GM18526 (cell line): ENCODE data around the gene KNSTRN.

ENCODE experiments used
- POLR2A ChIP-seq: IDR thresholded peaks from 3 replicates; pipeline ENCODE4 v1.6.1; 2011; ENCODE audit not compliant: insufficient read length; ENCODE audit errors: extremely low read depth

Gene KNSTRN

GRCh38 chr15:40367686-40368611 is 14.6 kb upstream of the KNSTRN start:
- TF ChIP-seq POLR2A: no peak

DNA sequence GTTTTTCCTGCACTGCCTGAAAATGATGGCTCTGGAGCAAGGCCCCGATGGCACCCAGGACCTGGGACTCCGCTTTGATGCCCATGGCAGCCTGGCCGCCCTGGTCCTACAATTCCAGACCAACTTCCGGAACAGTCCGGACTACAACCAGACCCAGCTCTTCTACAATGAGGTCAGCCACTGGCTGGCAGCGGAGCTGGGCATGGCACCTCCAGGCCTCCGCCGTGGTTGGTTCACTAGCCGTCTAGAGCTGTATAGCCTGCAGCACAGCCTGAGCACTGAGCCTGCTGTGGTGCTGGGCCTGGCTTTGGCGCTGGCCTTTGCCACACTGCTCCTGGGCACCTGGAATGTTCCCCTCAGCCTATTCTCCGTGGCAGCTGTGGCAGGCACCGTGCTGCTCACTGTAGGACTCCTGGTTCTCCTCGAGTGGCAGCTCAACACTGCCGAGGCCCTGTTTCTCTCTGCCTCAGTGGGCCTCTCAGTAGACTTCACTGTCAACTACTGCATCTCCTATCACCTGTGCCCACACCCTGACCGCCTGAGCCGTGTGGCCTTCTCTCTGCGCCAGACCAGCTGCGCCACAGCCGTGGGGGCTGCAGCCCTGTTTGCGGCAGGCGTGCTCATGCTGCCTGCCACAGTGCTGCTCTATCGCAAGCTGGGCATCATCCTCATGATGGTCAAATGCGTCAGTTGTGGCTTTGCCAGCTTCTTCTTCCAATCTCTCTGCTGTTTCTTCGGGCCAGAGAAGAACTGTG is 13.6 kb upstream of the KNSTRN start:
- TF ChIP-seq POLR2A: no peak

DNA sequence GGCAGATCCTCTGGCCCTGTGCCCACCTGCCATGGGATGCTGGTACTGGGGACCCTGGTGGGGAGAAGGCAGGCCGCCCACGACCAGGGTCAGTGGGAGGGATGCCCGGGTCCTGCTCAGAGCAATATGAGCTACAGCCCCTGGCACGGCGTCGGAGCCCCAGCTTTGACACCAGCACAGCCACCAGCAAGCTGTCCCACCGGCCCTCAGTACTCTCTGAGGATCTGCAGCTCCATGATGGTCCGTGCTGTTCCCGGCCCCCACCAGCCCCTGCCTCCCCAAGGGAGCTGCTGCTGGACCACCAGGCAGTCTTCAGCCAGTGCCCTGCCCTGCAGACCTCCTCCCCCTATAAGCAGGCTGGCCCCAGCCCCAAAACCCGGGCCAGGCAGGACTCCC is 13.0 kb upstream of the KNSTRN start:
- TF ChIP-seq POLR2A: no peak

- TF ChIP-seq POLR2A: no peak
These were observed 12.6 kb upstream of the KNSTRN start for GRCh38 chr15:40369971-40370370.

- TF ChIP-seq POLR2A: no peak
These were observed 9.5 kb upstream of the KNSTRN start for GRCh38 chr15:40372981-40373380.

- TF ChIP-seq POLR2A: no peak
These were observed 4.9 kb upstream of the KNSTRN start for GRCh38 chr15:40377606-40378005.

DNA sequence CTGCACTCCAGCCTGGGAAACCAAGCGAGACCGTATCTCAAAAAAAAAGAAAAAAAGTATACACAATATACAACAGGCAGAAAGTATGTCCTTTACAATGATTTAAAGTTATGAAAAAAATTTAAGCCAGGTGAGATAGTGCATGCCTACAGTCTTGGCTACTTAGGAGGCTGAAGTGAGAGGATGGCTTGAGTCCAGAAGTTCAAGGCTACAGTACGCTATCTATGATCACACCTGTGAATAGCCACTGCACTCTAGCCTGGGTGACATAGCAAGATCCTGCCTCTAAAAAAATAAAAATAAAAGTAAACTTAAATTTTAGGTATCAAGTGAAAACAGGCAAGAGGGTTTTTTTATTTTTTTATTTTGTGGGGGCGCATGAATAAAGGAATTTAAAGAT is 3.1 kb upstream of the KNSTRN start:
- TF ChIP-seq POLR2A: no peak

DNA sequence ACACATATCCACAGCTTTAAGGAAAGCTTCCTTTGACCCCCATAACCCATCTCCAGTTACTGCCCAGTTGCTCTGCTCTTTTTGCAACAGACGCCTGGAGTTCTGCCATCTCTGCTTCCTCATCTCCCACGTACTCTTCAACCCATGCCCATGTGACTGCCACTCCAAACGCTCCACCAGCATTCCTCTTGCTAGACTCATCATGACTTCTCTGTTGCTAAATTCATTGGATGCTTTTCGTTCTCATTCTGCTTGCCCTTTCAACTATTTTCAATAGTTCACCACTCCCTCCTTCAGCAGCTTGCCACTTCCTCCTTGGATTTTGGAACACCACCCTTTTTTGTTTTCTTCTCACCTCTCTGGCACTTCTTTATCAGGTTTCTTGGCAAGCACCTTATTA is 2.7 kb upstream of the KNSTRN start:
- TF ChIP-seq POLR2A: no peak

DNA sequence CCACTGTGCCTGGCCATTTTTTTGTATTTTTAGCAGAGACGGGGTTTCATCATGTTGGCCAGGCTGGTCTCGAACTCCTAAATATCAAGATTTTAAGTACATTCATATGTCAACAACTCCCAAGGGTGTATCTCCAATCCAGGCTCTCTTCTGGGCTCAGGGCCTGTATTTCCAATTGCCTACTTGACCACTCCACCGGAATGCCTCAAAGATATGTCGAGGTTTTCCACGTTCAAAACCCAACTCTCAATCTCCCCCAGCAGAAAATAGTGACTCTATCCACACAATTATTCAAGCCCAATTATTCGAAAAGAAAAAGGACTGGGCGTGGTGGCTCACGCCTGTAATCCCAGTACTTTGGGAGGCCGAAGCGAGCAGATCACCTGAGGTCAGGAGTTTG is 1.9 kb upstream of the KNSTRN start:
- no peak for TF ChIP-seq POLR2A

DNA sequence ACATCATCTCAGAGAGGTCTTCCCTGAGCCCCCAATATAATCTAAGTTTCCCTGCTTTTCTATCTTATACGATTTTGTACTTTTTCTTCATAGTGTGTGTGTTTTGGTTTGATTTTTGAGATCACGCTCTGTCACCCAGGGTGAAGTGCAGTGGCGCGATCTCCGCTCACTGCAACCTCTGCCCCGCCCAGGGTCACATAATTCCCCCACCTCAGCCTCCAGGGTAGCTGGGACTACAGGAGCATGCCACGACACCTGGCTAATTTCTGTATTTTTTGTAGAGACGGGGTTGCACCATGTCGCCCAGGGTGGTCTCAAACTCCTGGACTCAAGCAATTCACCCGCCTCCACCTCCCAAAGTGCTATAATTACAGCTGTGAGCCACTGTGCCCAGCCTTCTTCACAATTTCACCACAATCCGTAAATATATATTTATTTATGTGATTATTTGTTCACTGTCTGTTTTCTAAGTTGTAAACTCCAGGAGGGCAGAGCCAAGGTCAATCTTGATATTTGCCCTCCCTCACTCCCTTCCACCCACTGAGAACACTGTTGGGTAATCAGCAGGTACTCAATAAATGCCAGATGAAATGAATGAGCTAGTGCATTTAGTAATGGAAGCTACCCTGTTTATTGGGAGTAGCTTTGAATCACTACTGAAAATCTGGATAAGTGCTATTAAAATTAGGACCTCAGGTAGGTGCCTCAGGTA is 547 bp upstream of the KNSTRN start:
- TF ChIP-seq POLR2A: no peak

DNA sequence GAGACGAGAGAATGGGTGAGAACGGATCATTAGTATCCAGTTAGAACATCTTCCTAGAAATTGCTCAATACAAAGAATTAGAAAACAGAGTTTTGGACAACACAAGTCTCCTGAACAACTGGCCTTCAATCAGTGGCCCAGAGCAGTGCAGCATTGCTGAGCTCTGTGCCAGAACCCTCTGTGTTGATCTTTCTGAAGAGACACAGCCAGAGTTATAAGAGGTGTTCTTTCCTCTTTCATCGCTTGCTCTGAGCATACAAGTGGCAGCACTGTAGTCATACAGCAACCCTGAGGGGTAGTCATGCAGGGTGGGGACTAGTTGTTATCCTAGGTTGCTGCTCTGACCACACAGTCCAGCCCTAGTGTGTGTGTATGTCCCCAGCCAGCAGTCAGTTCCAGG is 4.0 kb downstream of the KNSTRN start:
- TF ChIP-seq POLR2A: no peak

DNA sequence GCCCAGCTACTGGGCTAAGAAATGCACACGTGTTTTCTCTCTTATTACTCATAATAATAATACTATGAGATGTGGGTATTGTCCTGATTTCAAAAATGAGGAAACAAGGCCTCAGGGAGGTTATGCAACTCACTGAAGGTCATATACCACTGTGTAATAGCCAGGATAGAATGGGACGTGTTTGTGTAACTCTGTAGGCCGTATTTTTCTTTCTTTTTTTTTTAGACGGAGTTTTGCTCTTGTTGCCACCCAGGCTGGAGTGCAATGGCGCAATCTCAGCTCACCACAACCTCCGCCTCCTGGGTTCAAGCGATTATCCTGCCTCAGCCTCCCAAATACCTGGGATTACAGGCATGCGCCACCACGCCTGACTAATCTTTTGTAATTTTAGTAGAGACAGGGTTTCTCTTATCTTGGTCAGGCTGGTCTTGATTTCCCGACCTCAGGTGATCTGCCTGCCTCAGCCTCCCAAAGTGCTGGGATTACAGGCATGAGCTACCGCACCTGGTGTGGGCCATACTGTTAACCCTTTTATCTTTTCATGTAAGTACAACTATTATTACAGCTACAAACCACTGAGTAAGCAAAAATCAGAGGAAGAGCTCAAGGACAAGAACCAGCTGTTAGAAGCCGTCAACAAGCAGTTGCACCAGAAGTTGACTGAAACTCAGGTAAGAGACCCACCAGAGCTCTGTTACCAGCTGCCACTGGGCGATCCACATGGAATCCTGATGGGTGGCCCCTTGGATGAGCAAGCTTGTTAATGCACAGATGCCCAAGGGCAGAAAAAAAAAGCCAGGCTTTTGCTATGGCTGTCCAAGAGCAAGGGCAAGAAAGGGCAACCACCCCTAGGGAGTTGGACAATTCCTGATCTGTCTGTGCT is 6.7 kb downstream of the KNSTRN start:
- no peak for TF ChIP-seq POLR2A

GRCh38 chr15:40389824-40390595 is 7.5 kb downstream of the KNSTRN start:
- no peak for TF ChIP-seq POLR2A
